Prostate gland (tissue), 2 donors: ENCODE data around the gene COX5A.

Source experiments
- POLR2A ChIP-seq: fragments of 450-650 bp; IDR thresholded peaks from one replicate; pipeline ENCODE4 v1.6.1; 2016; ENCODE audit warnings: antibody characterized with exemption, mild to moderate bottlenecking
- TF ChIP-seq, protein P1 (sequence below), 4 experiments: fragments of 200-600 bp in 2 of 4; fragments of 450-650 bp in 2 of 4; sonication (generic) in 2 of 4; IDR thresholded peaks; 1 replicate in 3 of 4; 2 replicates in 1 of 4; pipeline ENCODE4 v1.5.1; 2016 to 2019; ENCODE audit warnings: antibody characterized with exemption in 4 of 4, mild to moderate bottlenecking in 2 of 4, moderate library complexity in 2 of 4

- TF ChIP-seq, protein P1, sequence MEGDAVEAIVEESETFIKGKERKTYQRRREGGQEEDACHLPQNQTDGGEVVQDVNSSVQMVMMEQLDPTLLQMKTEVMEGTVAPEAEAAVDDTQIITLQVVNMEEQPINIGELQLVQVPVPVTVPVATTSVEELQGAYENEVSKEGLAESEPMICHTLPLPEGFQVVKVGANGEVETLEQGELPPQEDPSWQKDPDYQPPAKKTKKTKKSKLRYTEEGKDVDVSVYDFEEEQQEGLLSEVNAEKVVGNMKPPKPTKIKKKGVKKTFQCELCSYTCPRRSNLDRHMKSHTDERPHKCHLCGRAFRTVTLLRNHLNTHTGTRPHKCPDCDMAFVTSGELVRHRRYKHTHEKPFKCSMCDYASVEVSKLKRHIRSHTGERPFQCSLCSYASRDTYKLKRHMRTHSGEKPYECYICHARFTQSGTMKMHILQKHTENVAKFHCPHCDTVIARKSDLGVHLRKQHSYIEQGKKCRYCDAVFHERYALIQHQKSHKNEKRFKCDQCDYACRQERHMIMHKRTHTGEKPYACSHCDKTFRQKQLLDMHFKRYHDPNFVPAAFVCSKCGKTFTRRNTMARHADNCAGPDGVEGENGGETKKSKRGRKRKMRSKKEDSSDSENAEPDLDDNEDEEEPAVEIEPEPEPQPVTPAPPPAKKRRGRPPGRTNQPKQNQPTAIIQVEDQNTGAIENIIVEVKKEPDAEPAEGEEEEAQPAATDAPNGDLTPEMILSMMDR (IDR thresholded peaks at IDR 0.05): peak in 3 of 4 experiments; percentile 22 to 56 (median 48)
- TF ChIP-seq POLR2A: peak; percentile 52
Measured at GRCh38 chr15:74889883-74890664, 47.8 kb downstream of the COX5A start, which contains the start of gene MPI.
